GM10847 (cell line): ENCODE measurements around the gene CT45A5.
"Not testable (repeated sequence)": the region's sequence is repeated elsewhere in the genome, so short reads cannot be mapped to it uniquely, and the experiment has no call there.

ENCODE experiments used
- POLR2A ChIP-seq: IDR thresholded peaks from 2 replicates; pipeline ENCODE4 v1.6.1; 2011; ENCODE audit not compliant: insufficient read length; ENCODE audit errors: extremely low read depth

The CT45A5 gene

DNA sequence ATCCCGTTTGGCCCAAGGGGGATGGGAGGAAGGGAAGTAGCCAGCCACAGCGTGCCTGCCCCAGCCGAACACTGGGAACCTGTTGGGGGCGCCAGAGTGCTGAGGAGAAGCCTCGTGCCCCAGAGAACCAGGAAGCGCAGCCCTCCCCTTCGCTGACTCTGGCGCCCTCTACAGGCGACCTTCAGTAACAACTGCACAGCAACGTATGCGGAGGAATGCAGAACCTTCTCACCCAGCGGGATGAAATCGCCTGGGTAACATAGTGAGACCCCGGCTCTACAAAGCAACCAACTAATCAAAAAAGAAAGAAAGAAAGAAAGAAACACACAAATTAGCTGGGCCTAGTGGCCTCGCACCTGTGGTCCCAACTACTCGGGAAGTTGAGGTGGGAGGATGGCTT lies at the start of gene CT45A5:
Gene CT45A5 (minus strand): TSS at position 101 of the 400 bp plus-strand sequence. CDS start 3,774 bp downstream, outside the sequence.
- not testable (repeated sequence) for TF ChIP-seq POLR2A

- TF ChIP-seq POLR2A: not testable (repeated sequence)
Measured at GRCh38 chrX:135819912-135820311, 34.6 kb upstream of the CT45A5 start, which contains the start of gene CT45A2. CT45A2 (minus strand) TSS chrX:135820012; CDS start chrX:135816265, 3,747 bp downstream.

GRCh38 chrX:135802687-135803086 lies 17.4 kb upstream of the CT45A5 start, which contains the start of gene CT45A6:
CT45A6 (minus strand) TSS chrX:135802787; CDS start chrX:135798993, 3,794 bp downstream.
- not testable (repeated sequence) for TF ChIP-seq POLR2A

GRCh38 chrX:135768091-135768490 lies 17.2 kb downstream of the CT45A5 start, which contains the start of gene CT45A3:
CT45A3 (minus strand) TSS chrX:135768191; CDS start chrX:135764444, 3,747 bp downstream.
- TF ChIP-seq POLR2A: not testable (repeated sequence)

DNA sequence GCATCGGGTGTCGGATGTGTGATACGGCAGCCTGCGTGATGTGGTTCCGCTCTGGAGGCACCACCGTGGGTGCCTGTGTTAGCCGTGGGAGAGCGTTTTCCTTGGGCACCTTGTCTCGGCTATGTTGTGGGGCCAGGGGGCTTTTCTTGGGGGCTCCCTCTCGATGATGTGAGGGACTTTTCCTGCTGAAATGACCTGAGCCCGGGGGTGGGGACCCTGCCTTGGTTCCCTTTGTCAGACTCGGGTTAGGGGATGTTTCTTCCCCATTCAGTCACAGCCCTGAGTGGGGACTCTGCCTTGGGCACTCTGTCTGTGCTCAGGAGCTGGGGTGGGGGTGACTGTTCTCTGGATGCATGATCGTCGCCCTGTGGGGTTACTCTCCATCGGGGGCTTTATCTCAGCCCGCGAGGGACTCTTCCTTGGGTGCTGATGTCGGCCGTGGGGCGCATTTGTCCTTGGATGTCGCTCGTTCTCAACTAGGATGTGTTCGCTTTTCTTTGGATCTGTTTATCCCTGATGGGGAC lies 44.0 kb downstream of the CT45A5 start:
- no peak for TF ChIP-seq POLR2A

- no peak for TF ChIP-seq POLR2A
Measured at GRCh38 chrX:135740681-135741149, 44.6 kb downstream of the CT45A5 start.

- no peak for TF ChIP-seq POLR2A
Measured at GRCh38 chrX:135737366-135738071, 47.8 kb downstream of the CT45A5 start.
